ENCODE data around the gene TCF7L1. TPM values are rescaled to one million over a fixed set of nuclear protein-coding genes. Genes with fewer than 3 reads are reported as not detected.

Gene TCF7L1
- total and polyA plus RNA-seq, 9 of the 15 experiments (the other 6 are each of a cell fraction or from before 2014, with no cell fraction given), result 0.03 to 0.11 (median 0.07) TPM; not detected in 5

DNA sequence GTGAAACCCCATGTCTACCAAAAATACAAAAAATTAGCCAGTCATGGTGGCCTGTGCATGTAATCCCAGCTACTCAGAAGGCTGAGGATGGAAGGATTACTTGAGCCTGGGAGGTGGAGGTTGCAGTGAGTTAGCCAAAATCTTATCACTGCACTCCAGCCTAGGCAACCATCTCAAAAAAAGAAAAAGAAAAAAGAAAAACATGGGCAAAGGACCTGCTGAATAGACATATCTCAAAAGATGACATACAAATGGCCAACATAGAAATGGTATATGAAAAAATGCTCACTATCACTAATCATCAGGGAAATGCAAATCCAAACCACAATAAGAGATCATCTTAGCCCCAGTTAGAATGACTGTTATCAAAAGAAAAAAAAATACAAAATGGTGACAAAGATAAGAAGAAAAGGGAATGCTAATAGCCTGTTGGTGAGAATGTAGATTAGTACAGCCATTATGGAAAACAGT is 196.0 kb downstream of the TCF7L1 start (continued):
- TF ChIP-seq CXXC5 (CRISPR knock-in tag; IDR thresholded peaks at IDR 0.05) (no peak), PHF20 (IDR thresholded peaks at IDR 0.05; ENCODE audit: partially characterized antibody) (no peak), FUS (optimal IDR thresholded peaks at IDR 0.05; ENCODE audit: low read depth, low read length) (no peak), TSC22D4 (tag; IDR thresholded peaks at IDR 0.05) (no peak), ZSCAN29 (IDR thresholded peaks at IDR 0.05) (no peak), ZNF586 (CRISPR knock-in tag; conservative IDR thresholded peaks at IDR 0.05) (no peak), NCOR1 (IDR thresholded peaks at IDR 0.05) (peak; percentile 84), ESRRB (CRISPR knock-in tag; IDR thresholded peaks at IDR 0.05; ENCODE audit: borderline replicate concordance) (no peak)
- TF ChIP-seq, protein P1, sequence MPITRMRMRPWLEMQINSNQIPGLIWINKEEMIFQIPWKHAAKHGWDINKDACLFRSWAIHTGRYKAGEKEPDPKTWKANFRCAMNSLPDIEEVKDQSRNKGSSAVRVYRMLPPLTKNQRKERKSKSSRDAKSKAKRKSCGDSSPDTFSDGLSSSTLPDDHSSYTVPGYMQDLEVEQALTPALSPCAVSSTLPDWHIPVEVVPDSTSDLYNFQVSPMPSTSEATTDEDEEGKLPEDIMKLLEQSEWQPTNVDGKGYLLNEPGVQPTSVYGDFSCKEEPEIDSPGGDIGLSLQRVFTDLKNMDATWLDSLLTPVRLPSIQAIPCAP (CRISPR knock-in tag; IDR thresholded peaks at IDR 0.05; ENCODE audit: borderline replicate concordance), result no peak
- TF ChIP-seq, protein P2, sequence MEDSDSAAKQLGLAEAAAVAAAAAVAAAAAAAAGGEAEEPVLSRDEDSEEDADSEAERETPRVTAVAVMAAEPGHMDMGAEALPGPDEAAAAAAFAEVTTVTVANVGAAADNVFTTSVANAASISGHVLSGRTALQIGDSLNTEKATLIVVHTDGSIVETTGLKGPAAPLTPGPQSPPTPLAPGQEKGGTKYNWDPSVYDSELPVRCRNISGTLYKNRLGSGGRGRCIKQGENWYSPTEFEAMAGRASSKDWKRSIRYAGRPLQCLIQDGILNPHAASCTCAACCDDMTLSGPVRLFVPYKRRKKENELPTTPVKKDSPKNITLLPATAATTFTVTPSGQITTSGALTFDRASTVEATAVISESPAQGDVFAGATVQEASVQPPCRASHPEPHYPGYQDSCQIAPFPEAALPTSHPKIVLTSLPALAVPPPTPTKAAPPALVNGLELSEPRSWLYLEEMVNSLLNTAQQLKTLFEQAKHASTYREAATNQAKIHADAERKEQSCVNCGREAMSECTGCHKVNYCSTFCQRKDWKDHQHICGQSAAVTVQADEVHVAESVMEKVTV (CRISPR knock-in tag; IDR thresholded peaks at IDR 0.05), result no peak
- TF ChIP-seq, protein P3, sequence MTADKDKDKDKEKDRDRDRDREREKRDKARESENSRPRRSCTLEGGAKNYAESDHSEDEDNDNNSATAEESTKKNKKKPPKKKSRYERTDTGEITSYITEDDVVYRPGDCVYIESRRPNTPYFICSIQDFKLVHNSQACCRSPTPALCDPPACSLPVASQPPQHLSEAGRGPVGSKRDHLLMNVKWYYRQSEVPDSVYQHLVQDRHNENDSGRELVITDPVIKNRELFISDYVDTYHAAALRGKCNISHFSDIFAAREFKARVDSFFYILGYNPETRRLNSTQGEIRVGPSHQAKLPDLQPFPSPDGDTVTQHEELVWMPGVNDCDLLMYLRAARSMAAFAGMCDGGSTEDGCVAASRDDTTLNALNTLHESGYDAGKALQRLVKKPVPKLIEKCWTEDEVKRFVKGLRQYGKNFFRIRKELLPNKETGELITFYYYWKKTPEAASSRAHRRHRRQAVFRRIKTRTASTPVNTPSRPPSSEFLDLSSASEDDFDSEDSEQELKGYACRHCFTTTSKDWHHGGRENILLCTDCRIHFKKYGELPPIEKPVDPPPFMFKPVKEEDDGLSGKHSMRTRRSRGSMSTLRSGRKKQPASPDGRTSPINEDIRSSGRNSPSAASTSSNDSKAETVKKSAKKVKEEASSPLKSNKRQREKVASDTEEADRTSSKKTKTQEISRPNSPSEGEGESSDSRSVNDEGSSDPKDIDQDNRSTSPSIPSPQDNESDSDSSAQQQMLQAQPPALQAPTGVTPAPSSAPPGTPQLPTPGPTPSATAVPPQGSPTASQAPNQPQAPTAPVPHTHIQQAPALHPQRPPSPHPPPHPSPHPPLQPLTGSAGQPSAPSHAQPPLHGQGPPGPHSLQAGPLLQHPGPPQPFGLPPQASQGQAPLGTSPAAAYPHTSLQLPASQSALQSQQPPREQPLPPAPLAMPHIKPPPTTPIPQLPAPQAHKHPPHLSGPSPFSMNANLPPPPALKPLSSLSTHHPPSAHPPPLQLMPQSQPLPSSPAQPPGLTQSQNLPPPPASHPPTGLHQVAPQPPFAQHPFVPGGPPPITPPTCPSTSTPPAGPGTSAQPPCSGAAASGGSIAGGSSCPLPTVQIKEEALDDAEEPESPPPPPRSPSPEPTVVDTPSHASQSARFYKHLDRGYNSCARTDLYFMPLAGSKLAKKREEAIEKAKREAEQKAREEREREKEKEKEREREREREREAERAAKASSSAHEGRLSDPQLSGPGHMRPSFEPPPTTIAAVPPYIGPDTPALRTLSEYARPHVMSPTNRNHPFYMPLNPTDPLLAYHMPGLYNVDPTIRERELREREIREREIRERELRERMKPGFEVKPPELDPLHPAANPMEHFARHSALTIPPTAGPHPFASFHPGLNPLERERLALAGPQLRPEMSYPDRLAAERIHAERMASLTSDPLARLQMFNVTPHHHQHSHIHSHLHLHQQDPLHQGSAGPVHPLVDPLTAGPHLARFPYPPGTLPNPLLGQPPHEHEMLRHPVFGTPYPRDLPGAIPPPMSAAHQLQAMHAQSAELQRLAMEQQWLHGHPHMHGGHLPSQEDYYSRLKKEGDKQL (CRISPR knock-in tag; IDR thresholded peaks at IDR 0.05; ENCODE audit: borderline replicate concordance), result no peak
- TF ChIP-seq, protein P4, sequence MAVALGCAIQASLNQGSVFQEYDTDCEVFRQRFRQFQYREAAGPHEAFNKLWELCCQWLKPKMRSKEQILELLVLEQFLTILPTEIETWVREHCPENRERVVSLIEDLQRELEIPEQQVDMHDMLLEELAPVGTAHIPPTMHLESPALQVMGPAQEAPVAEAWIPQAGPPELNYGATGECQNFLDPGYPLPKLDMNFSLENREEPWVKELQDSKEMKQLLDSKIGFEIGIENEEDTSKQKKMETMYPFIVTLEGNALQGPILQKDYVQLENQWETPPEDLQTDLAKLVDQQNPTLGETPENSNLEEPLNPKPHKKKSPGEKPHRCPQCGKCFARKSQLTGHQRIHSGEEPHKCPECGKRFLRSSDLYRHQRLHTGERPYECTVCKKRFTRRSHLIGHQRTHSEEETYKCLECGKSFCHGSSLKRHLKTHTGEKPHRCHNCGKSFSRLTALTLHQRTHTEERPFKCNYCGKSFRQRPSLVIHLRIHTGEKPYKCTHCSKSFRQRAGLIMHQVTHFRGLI (CRISPR knock-in tag; IDR thresholded peaks at IDR 0.05), result no peak
- TF ChIP-seq, protein P5, sequence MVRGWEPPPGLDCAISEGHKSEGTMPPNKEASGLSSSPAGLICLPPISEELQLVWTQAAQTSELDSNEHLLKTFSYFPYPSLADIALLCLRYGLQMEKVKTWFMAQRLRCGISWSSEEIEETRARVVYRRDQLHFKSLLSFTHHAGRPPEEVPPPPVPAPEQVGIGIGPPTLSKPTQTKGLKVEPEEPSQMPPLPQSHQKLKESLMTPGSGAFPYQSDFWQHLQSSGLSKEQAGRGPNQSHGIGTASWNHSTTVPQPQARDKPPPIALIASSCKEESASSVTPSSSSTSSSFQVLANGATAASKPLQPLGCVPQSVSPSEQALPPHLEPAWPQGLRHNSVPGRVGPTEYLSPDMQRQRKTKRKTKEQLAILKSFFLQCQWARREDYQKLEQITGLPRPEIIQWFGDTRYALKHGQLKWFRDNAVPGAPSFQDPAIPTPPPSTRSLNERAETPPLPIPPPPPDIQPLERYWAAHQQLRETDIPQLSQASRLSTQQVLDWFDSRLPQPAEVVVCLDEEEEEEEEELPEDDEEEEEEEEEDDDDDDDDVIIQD (CRISPR knock-in tag; IDR thresholded peaks at IDR 0.05), result no peak
- TF ChIP-seq, protein P6, sequence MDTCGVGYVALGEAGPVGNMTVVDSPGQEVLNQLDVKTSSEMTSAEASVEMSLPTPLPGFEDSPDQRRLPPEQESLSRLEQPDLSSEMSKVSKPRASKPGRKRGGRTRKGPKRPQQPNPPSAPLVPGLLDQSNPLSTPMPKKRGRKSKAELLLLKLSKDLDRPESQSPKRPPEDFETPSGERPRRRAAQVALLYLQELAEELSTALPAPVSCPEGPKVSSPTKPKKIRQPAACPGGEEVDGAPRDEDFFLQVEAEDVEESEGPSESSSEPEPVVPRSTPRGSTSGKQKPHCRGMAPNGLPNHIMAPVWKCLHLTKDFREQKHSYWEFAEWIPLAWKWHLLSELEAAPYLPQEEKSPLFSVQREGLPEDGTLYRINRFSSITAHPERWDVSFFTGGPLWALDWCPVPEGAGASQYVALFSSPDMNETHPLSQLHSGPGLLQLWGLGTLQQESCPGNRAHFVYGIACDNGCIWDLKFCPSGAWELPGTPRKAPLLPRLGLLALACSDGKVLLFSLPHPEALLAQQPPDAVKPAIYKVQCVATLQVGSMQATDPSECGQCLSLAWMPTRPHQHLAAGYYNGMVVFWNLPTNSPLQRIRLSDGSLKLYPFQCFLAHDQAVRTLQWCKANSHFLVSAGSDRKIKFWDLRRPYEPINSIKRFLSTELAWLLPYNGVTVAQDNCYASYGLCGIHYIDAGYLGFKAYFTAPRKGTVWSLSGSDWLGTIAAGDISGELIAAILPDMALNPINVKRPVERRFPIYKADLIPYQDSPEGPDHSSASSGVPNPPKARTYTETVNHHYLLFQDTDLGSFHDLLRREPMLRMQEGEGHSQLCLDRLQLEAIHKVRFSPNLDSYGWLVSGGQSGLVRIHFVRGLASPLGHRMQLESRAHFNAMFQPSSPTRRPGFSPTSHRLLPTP (IDR thresholded peaks at IDR 0.05; ENCODE audit: borderline replicate concordance, extremely low read depth, insufficient read length), result no peak

All from K562 (cell line).